ENCODE results near the gene CCDC57.

Gene CCDC57

GRCh38 chr17:82237746-82238471, 25.3 kb upstream of the CCDC57 start:
- no peak for DNase-seq
- in situ Hi-C loops (cut with HindIII; ENCODE audit: low pct_ligation_motif_present, low pct_unique_long_range_greater_than_20kb, low sequenced_read_pairs) = no loop called here

- in situ Hi-C loops (cut with HindIII; ENCODE audit: low pct_ligation_motif_present, low pct_unique_long_range_greater_than_20kb, low sequenced_read_pairs) = no loop called here
Measured at GRCh38 chr17:82237083-82237745, 24.6 kb upstream of the CCDC57 start.

GRCh38 chr17:82236142-82236971, 23.7 kb upstream of the CCDC57 start:
- in situ Hi-C loops (cut with HindIII; ENCODE audit: low pct_ligation_motif_present, low pct_unique_long_range_greater_than_20kb, low sequenced_read_pairs) = no loop called here
- DNase-seq = peak; percentile 70

More at GRCh38 chr17:82237083-82237745, 24.6 kb upstream of the CCDC57 start:
- no peak for DNase-seq

- in situ Hi-C loops (cut with HindIII; ENCODE audit: low pct_ligation_motif_present, low pct_unique_long_range_greater_than_20kb, low sequenced_read_pairs) = no loop called here
- DNase-seq = peak; percentile 27
Measured at GRCh38 chr17:82235775-82236141, 23.1 kb upstream of the CCDC57 start.

- no peak for DNase-seq
- in situ Hi-C loops (cut with HindIII; ENCODE audit: low pct_ligation_motif_present, low pct_unique_long_range_greater_than_20kb, low sequenced_read_pairs) = no loop called here
Measured at GRCh38 chr17:82235056-82235774, 22.6 kb upstream of the CCDC57 start.

- in situ Hi-C loops (cut with HindIII; ENCODE audit: low pct_ligation_motif_present, low pct_unique_long_range_greater_than_20kb, low sequenced_read_pairs) = no loop called here
- DNase-seq = no peak
Measured at GRCh38 chr17:82234211-82235055, 21.8 kb upstream of the CCDC57 start.

- no peak for DNase-seq
- in situ Hi-C loops (cut with HindIII; ENCODE audit: low pct_ligation_motif_present, low pct_unique_long_range_greater_than_20kb, low sequenced_read_pairs) = no loop called here
Measured at GRCh38 chr17:82232876-82233785, 20.5 kb upstream of the CCDC57 start.

GRCh38 chr17:82232322-82232820, 19.7 kb upstream of the CCDC57 start:
- no peak for DNase-seq
- in situ Hi-C loops (cut with HindIII; ENCODE audit: low pct_ligation_motif_present, low pct_unique_long_range_greater_than_20kb, low sequenced_read_pairs) = no loop called here

- DNase-seq = no peak
- in situ Hi-C loops (cut with HindIII; ENCODE audit: low pct_ligation_motif_present, low pct_unique_long_range_greater_than_20kb, low sequenced_read_pairs) = no loop called here
Measured at GRCh38 chr17:82231562-82232321, 19.1 kb upstream of the CCDC57 start.

- DNase-seq = no peak
- in situ Hi-C loops (cut with HindIII; ENCODE audit: low pct_ligation_motif_present, low pct_unique_long_range_greater_than_20kb, low sequenced_read_pairs) = no loop called here
Measured at GRCh38 chr17:82231312-82231561, 18.6 kb upstream of the CCDC57 start.

GRCh38 chr17:82230609-82231311, 18.1 kb upstream of the CCDC57 start:
- no peak for DNase-seq
- in situ Hi-C loops (cut with HindIII; ENCODE audit: low pct_ligation_motif_present, low pct_unique_long_range_greater_than_20kb, low sequenced_read_pairs) = no loop called here

- in situ Hi-C loops (cut with HindIII; ENCODE audit: low pct_ligation_motif_present, low pct_unique_long_range_greater_than_20kb, low sequenced_read_pairs) = no loop called here
- DNase-seq = no peak
Measured at GRCh38 chr17:82229698-82230608, 17.3 kb upstream of the CCDC57 start.

GRCh38 chr17:82228842-82229697, 16.4 kb upstream of the CCDC57 start, which contains the start of gene SLC16A3:
Gene SLC16A3 (plus strand): TSS chr17:82229042. CDS start chr17:82236009, 6,967 bp downstream.
- in situ Hi-C loops (cut with HindIII; ENCODE audit: low pct_ligation_motif_present, low pct_unique_long_range_greater_than_20kb, low sequenced_read_pairs) = no loop called here
- DNase-seq = peak; percentile 30

- DNase-seq = no peak
- in situ Hi-C loops (cut with HindIII; ENCODE audit: low pct_ligation_motif_present, low pct_unique_long_range_greater_than_20kb, low sequenced_read_pairs) = no loop called here
Measured at GRCh38 chr17:82228278-82228841, 15.7 kb upstream of the CCDC57 start.

All from ACHN (cell line).